ENCODE results near the gene MCHR1.

DNA sequence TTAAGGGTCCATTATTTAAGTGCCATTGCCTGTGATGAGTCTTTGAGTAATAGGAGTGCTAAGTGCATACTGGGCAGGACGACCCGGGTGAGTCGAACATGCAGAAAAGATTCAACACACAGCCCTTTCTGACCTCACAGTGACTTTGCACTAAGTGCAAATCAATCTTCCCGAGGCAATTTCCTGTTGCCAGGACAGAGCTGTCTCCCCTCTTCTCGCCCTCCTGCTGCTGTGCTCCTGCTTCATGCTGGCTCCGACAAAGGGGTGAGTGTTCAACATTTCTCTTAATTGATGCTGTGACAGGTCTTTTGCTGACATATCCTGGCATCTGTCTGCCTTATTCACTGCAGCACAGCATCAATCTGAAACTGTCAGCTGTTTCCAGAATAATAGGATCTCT is 42.0 kb downstream of the MCHR1 start:
- TF ChIP-seq RELA (CRISPR knock-in tag; IDR thresholded peaks at IDR 0.05; ENCODE audit: borderline replicate concordance), result no peak
- TF ChIP-seq ZNF232 (CRISPR knock-in tag; IDR thresholded peaks at IDR 0.05), result no peak
- TF ChIP-seq, protein P1, sequence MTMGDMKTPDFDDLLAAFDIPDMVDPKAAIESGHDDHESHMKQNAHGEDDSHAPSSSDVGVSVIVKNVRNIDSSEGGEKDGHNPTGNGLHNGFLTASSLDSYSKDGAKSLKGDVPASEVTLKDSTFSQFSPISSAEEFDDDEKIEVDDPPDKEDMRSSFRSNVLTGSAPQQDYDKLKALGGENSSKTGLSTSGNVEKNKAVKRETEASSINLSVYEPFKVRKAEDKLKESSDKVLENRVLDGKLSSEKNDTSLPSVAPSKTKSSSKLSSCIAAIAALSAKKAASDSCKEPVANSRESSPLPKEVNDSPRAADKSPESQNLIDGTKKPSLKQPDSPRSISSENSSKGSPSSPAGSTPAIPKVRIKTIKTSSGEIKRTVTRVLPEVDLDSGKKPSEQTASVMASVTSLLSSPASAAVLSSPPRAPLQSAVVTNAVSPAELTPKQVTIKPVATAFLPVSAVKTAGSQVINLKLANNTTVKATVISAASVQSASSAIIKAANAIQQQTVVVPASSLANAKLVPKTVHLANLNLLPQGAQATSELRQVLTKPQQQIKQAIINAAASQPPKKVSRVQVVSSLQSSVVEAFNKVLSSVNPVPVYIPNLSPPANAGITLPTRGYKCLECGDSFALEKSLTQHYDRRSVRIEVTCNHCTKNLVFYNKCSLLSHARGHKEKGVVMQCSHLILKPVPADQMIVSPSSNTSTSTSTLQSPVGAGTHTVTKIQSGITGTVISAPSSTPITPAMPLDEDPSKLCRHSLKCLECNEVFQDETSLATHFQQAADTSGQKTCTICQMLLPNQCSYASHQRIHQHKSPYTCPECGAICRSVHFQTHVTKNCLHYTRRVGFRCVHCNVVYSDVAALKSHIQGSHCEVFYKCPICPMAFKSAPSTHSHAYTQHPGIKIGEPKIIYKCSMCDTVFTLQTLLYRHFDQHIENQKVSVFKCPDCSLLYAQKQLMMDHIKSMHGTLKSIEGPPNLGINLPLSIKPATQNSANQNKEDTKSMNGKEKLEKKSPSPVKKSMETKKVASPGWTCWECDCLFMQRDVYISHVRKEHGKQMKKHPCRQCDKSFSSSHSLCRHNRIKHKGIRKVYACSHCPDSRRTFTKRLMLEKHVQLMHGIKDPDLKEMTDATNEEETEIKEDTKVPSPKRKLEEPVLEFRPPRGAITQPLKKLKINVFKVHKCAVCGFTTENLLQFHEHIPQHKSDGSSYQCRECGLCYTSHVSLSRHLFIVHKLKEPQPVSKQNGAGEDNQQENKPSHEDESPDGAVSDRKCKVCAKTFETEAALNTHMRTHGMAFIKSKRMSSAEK (CRISPR knock-in tag; IDR thresholded peaks at IDR 0.05; ENCODE audit: borderline replicate concordance), result no peak
- no peak for TF ChIP-seq CTCF (IDR thresholded peaks at IDR 0.05)
- TF ChIP-seq ATF1 (CRISPR knock-in tag; IDR thresholded peaks at IDR 0.05), result no peak
- TF ChIP-seq FOXP4 (CRISPR knock-in tag; IDR thresholded peaks at IDR 0.05), result no peak
- no peak for TF ChIP-seq ATF2 (CRISPR knock-in tag; IDR thresholded peaks at IDR 0.05; ENCODE audit: borderline replicate concordance, low read depth)
- TF ChIP-seq NFYB (CRISPR knock-in tag; conservative IDR thresholded peaks at IDR 0.05; ENCODE audit: low read depth), result no peak
- TF ChIP-seq, protein P2, sequence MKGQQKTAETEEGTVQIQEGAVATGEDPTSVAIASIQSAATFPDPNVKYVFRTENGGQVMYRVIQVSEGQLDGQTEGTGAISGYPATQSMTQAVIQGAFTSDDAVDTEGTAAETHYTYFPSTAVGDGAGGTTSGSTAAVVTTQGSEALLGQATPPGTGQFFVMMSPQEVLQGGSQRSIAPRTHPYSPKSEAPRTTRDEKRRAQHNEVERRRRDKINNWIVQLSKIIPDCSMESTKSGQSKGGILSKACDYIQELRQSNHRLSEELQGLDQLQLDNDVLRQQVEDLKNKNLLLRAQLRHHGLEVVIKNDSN (CRISPR knock-in tag; IDR thresholded peaks at IDR 0.05), result no peak
- no peak for TF ChIP-seq CREB1 (CRISPR knock-in tag; IDR thresholded peaks at IDR 0.05)
- no peak for TF ChIP-seq ELF4 (CRISPR knock-in tag; IDR thresholded peaks at IDR 0.05; ENCODE audit: low read depth)
